ENCODE measurements around the gene SAE1.

- TF ChIP-seq CTCF (IDR thresholded peaks at IDR 0.05) (no peak), POLR2A (IDR thresholded peaks at IDR 0.05) (no peak), POLR2AphosphoS5 (IDR thresholded peaks at IDR 0.05) (no peak)
Measured at GRCh38 chr19:47176071-47176626, 45.5 kb downstream of the SAE1 start.
